MM.1S (cell line): Measurements from ENCODE around the gene BCAS4.

Source experiments
- DNase-seq: peaks from one replicate; pipeline ENCODE4 v3.0.0-alpha.2; 2015
- H2AFZ ChIP-seq: fragments of 300-600 bp; sonication (generic); 2 replicates; pipeline ENCODE4 v1.6.0; 2016; ENCODE audit warnings: antibody characterized with exemption, low read length
- H3F3A ChIP-seq: fragments of 300-600 bp; sonication (generic); 2 replicates; pipeline ENCODE4 v1.6.1; 2016; ENCODE audit warnings: mild to moderate bottlenecking, antibody characterized with exemption, low read length, moderate library complexity, mixed read lengths; ENCODE audit not compliant: insufficient read depth
- H3K27ac ChIP-seq: fragments of 300-600 bp; sonication (generic); 2 replicates; pipeline ENCODE4 v1.5.1; 2016; ENCODE audit warnings: mild to moderate bottlenecking, low read length
- H3K27me3 ChIP-seq: fragments of 300-600 bp; sonication (generic); replicated peaks from 2 replicates; pipeline ENCODE4 v1.6.0; 2016; ENCODE audit warnings: low read length; ENCODE audit not compliant: insufficient read depth
- H3K36me3 ChIP-seq: fragments of 300-600 bp; sonication (generic); replicated peaks from 2 replicates; pipeline ENCODE4 v1.6.1; 2016; ENCODE audit warnings: mild to moderate bottlenecking, low read length, mixed read lengths; ENCODE audit not compliant: insufficient read depth
- H3K4me1 ChIP-seq: fragments of 300-600 bp; sonication (generic); 2 replicates; pipeline ENCODE4 v1.6.1; 2016; ENCODE audit warnings: low read length, mixed read lengths
- H3K4me2 ChIP-seq: fragments of 300-600 bp; sonication (generic); 2 replicates; pipeline ENCODE4 v1.6.0; 2016; ENCODE audit warnings: low read depth, low read length
- H3K4me3 ChIP-seq: fragments of 300-600 bp; sonication (generic); 2 replicates; pipeline ENCODE4 v1.5.1; 2016; ENCODE audit warnings: low read length, mixed read lengths
- H3K79me2 ChIP-seq: fragments of 300-600 bp; sonication (generic); 2 replicates; pipeline ENCODE4 v1.6.1; 2016; ENCODE audit warnings: mixed run types, low read length, mixed read lengths
- H3K9ac ChIP-seq: fragments of 300-600 bp; sonication (generic); 2 replicates; pipeline ENCODE4 v1.6.1; 2016; ENCODE audit warnings: low read length, mixed read lengths
- H3K9me2 ChIP-seq: fragments of 300-600 bp; sonication (generic); replicated peaks from 2 replicates; pipeline ENCODE4 v1.6.1; 2016; ENCODE audit warnings: mild to moderate bottlenecking, low read length, mixed read lengths; ENCODE audit not compliant: insufficient read depth
- H3K9me3 ChIP-seq: fragments of 300-600 bp; sonication (generic); replicated peaks from 2 replicates; pipeline ENCODE4 v1.6.1; 2016; ENCODE audit warnings: mild to moderate bottlenecking, low read length, mixed read lengths; ENCODE audit not compliant: insufficient read depth
- H4K20me1 ChIP-seq: fragments of 300-600 bp; sonication (generic); 2 replicates; pipeline ENCODE4 v1.6.1; 2016; ENCODE audit warnings: mild to moderate bottlenecking, low read length, moderate library complexity, mixed read lengths; ENCODE audit not compliant: insufficient read depth
- EZH2 ChIP-seq: fragments of 300-600 bp; sonication (generic); optimal IDR thresholded peaks from 2 replicates; pipeline ENCODE3; 2017; ENCODE audit warnings: low read depth, mild to moderate bottlenecking, antibody characterized with exemption, low read length, mixed read lengths
- EZH2phosphoT487 ChIP-seq: fragments of 300-600 bp; sonication (generic); IDR thresholded peaks from 2 replicates; pipeline ENCODE4 v1.6.1; 2018; ENCODE audit warnings: antibody characterized with exemption, low read length
- TF ChIP-seq, protein P1 (sequence below): fragments of 300-600 bp; sonication (generic); IDR thresholded peaks from 2 replicates; pipeline ENCODE4 v1.5.1; 2016; ENCODE audit warnings: antibody characterized with exemption, low read length, mixed read lengths

Gene BCAS4

DNA sequence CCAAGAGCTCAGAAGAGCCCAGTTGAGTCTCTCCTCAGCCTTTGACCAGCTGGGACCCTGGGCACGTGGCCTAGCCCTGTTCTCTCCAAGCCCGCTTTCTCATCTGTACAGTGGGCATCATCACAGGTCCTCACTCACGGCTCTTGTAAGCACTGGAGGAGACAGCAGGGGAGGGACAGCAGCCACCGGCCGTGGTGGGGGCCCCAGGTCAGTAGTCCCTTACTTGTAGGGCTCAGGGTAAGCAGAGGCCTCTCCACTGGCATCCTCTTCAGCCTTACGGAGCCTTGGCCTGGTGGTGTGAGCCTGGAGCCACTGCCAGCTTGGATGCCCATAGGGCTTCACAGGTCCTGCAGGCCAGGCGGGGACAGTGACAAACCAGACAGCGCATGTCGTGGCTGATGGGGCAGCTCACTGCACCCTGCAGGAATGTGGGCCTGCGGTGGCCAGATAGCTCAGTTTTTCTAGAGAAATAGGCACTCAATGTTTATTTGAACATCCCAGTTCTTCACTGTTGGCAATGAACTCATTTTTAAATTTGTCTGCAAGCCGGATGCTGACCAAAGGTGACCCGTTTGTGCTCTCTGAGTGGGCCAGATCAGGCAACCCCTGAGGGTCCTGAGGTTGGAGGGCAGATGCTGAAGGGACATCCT, 71.3 kb downstream of the BCAS4 start:
- H3K9ac ChIP-seq, result no peak overlapping the region

DNA sequence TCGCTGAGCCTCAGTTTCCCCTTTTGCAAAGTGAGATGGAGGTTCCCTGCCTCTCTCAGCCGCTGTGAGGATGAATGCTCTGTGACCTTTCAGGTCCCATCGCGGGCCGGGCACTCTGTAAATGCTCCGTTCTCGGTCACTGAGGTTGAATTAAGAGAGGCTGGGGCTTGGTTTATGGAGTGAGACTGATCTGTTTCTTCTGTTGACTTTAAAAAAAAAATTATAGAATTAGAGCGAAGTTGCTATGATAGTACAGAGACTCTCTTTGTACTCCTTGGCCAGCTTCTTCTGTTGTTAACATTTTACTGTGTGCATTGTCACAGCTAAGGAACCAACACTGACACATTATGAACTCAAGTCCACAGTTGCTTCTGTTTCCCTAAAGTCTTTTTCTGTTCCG, 72.0 kb downstream of the BCAS4 start:
- no peaks in the 10 kb centered on the region for H3F3A ChIP-seq
- no peaks in the 10 kb centered on the region for H3K9me2 ChIP-seq
- no peaks in the 10 kb centered on the region for H3K4me1 ChIP-seq
- no peaks in the 10 kb centered on the region for H3K27me3 ChIP-seq
- no peaks in the 10 kb centered on the region for H3K79me2 ChIP-seq
- no peaks in the 10 kb centered on the region for H3K36me3 ChIP-seq
- H3K9me3 ChIP-seq, result no peaks in the 10 kb centered on the region
- TF ChIP-seq, protein P1, sequence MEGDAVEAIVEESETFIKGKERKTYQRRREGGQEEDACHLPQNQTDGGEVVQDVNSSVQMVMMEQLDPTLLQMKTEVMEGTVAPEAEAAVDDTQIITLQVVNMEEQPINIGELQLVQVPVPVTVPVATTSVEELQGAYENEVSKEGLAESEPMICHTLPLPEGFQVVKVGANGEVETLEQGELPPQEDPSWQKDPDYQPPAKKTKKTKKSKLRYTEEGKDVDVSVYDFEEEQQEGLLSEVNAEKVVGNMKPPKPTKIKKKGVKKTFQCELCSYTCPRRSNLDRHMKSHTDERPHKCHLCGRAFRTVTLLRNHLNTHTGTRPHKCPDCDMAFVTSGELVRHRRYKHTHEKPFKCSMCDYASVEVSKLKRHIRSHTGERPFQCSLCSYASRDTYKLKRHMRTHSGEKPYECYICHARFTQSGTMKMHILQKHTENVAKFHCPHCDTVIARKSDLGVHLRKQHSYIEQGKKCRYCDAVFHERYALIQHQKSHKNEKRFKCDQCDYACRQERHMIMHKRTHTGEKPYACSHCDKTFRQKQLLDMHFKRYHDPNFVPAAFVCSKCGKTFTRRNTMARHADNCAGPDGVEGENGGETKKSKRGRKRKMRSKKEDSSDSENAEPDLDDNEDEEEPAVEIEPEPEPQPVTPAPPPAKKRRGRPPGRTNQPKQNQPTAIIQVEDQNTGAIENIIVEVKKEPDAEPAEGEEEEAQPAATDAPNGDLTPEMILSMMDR, result no peak
- TF ChIP-seq EZH2 (no peak), EZH2phosphoT487 (no peak)
- DNase-seq, result no peak
- no peak overlapping the region for H3K4me3 ChIP-seq
- H2AFZ ChIP-seq, result no peak overlapping the region
- H3K27ac ChIP-seq, result no peak overlapping the region
- no peaks in the 10 kb centered on the region for H4K20me1 ChIP-seq
- H3K4me2 ChIP-seq, result no peak overlapping the region
- no peak overlapping the region for H3K9ac ChIP-seq

More for the DNA sequence above, 71.3 kb downstream of the BCAS4 start:
- H3K4me1 ChIP-seq, result no peaks in the 10 kb centered on the region
- no peaks in the 10 kb centered on the region for H3K27me3 ChIP-seq
- DNase-seq, result no peak
- TF ChIP-seq EZH2, result no peak
- TF ChIP-seq, protein P1, result no peak
- TF ChIP-seq EZH2phosphoT487, result no peak
- H4K20me1 ChIP-seq, result no peaks in the 10 kb centered on the region
- no peak overlapping the region for H3K27ac ChIP-seq
- no peak overlapping the region for H2AFZ ChIP-seq
- no peak overlapping the region for H3K4me2 ChIP-seq
- H3K9me2 ChIP-seq, result no peaks in the 10 kb centered on the region
- no peaks in the 10 kb centered on the region for H3F3A ChIP-seq
- H3K4me3 ChIP-seq, result no peak overlapping the region
- no peaks in the 10 kb centered on the region for H3K36me3 ChIP-seq
- H3K9me3 ChIP-seq, result no peaks in the 10 kb centered on the region
- no peaks in the 10 kb centered on the region for H3K79me2 ChIP-seq

DNA sequence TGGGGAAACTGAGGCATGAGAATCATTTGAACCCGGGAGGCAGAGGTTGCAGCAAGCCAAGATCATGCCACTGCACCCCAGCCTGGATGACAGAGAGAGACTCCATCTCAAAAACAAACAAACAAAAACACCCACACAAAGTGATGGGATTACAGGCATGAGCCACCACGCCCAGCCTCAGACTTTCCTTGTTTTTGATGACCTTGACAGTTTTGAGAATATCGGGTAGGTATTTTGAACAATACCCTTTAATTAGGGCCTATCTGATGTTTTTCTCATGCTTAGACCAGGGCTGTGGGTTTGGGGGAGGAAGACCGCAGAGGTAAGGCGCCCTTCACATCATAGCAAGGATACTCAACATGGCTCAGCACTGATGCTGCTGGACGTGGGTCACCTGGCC, 72.9 kb downstream of the BCAS4 start:
- Histone ChIP-seq H3F3A (no peaks in the 10 kb centered on the region), H3K9me3 (no peaks in the 10 kb centered on the region), H3K4me3 (no peak overlapping the region), H3K9me2 (no peaks in the 10 kb centered on the region), H3K4me1 (no peaks in the 10 kb centered on the region), H3K79me2 (no peaks in the 10 kb centered on the region), H3K36me3 (no peaks in the 10 kb centered on the region), H4K20me1 (no peaks in the 10 kb centered on the region), H3K4me2 (no peak overlapping the region), H3K9ac (no peak overlapping the region), H2AFZ (no peak overlapping the region), H3K27ac (no peak overlapping the region), H3K27me3 (no peaks in the 10 kb centered on the region)
- no peak for DNase-seq
- TF ChIP-seq, protein P1, result no peak
- TF ChIP-seq EZH2phosphoT487 (no peak), EZH2 (no peak)
